Cerebellar cortex (tissue), 1 donor: ENCODE data around the gene SIRPA.

Source experiments
- DNase-seq: peaks from one replicate; pipeline ENCODE4 v3.0.0-alpha.2; 2015; ENCODE audit warnings: low spot score

SIRPA gene

GRCh38 chr20:1894951-1895673, at the start of gene SIRPA:
SIRPA (plus strand) TSS chr20:1895407; CDS start chr20:1895448, 41 bp downstream.
- peak; percentile 75 for DNase-seq

- peak; percentile 89 for DNase-seq
Measured at GRCh38 chr20:1845701-1846100, 49.5 kb upstream of the SIRPA start.

- peak; percentile 91 for DNase-seq
Measured at GRCh38 chr20:1846341-1846740, 48.9 kb upstream of the SIRPA start.

GRCh38 chr20:1846876-1847275, 48.3 kb upstream of the SIRPA start:
- no peak for DNase-seq

GRCh38 chr20:1847780-1848179, 47.4 kb upstream of the SIRPA start:
- DNase-seq = no peak

- DNase-seq = no peak
Measured at GRCh38 chr20:1848373-1848772, 46.8 kb upstream of the SIRPA start.

- DNase-seq = no peak
Measured at GRCh38 chr20:1851396-1851795, 43.8 kb upstream of the SIRPA start.

- no peak for DNase-seq
Measured at GRCh38 chr20:1853473-1853872, 41.7 kb upstream of the SIRPA start.

GRCh38 chr20:1854246-1854645, 41.0 kb upstream of the SIRPA start:
- DNase-seq = no peak

- no peak for DNase-seq
Measured at GRCh38 chr20:1855109-1855508, 40.1 kb upstream of the SIRPA start.

- DNase-seq = no peak
Measured at GRCh38 chr20:1855690-1856089, 39.5 kb upstream of the SIRPA start.

- no peak for DNase-seq
Measured at GRCh38 chr20:1856424-1856823, 38.8 kb upstream of the SIRPA start.

- no peak for DNase-seq
Measured at GRCh38 chr20:1857466-1857865, 37.7 kb upstream of the SIRPA start.

- DNase-seq = no peak
Measured at GRCh38 chr20:1858871-1859270, 36.3 kb upstream of the SIRPA start.

GRCh38 chr20:1860446-1860845, 34.8 kb upstream of the SIRPA start:
- DNase-seq = no peak

GRCh38 chr20:1861347-1861976, 33.7 kb upstream of the SIRPA start:
- no peak for DNase-seq

- no peak for DNase-seq
Measured at GRCh38 chr20:1861996-1862662, 33.1 kb upstream of the SIRPA start.

- no peak for DNase-seq
Measured at GRCh38 chr20:1862663-1863053, 32.5 kb upstream of the SIRPA start.

- no peak for DNase-seq
Measured at GRCh38 chr20:1863296-1863695, 31.9 kb upstream of the SIRPA start.

- DNase-seq = no peak
Measured at GRCh38 chr20:1866834-1867233, 28.4 kb upstream of the SIRPA start.

- DNase-seq = no peak
Measured at GRCh38 chr20:1867495-1868260, 27.5 kb upstream of the SIRPA start.

GRCh38 chr20:1868856-1869255, 26.4 kb upstream of the SIRPA start:
- DNase-seq = no peak

- no peak for DNase-seq
Measured at GRCh38 chr20:1870323-1870722, 24.9 kb upstream of the SIRPA start.
